Measurements from ENCODE around the gene TSHR. TPM values are rescaled to one million over a fixed set of nuclear protein-coding genes. Genes with fewer than 3 reads are reported as not detected.

TSHR gene
- total RNA-seq, 2 experiments from 2014 or later = 0.82 to 1.0 TPM

DNA sequence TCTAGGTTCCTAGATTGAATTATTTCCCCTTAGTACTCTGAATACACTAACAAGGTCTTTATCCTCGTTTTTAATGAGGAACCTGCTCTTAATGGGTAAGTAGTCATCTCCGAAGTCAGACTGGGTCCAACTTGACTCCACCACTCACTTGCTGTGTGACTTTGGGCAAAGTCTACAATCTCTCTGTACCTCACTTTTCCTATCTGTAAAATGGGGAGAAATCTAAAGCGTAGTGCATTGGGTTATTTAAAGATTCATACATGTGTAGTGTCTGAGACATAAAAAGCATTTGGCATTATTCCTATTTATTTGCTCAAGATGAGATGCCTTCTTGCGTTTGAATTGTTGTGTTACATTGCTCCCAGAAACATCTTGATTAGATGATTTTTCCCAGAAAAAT, 213.8 kb downstream of the TSHR start:
- CTCF ChIA-PET = interaction anchor here (0.9 to 2.6 kb wide), 8 partner anchors 8 to 183 kb away, joined by 3 to 25 read pairs (median 4); no protein-coding TSS in a partner anchor
- POLR2A ChIA-PET = interaction anchor here (0.7 kb wide), 1 partner anchor 19 kb away, joined by 4 read pairs; no protein-coding TSS in a partner anchor
- Mint-ChIP-seq H3K27ac (peak overlapping the region; percentile 94), H3K4me3 (peak overlapping the region; percentile 86), H3K4me1 (peaks cover 45% of the 10 kb centered on the region), H3K36me3 (ENCODE audit: low read depth) (no peaks in the 10 kb centered on the region), H3K27me3 (no peaks in the 10 kb centered on the region), H3K9me3 (no peaks in the 10 kb centered on the region)
- DNase-seq = no peak

DNA sequence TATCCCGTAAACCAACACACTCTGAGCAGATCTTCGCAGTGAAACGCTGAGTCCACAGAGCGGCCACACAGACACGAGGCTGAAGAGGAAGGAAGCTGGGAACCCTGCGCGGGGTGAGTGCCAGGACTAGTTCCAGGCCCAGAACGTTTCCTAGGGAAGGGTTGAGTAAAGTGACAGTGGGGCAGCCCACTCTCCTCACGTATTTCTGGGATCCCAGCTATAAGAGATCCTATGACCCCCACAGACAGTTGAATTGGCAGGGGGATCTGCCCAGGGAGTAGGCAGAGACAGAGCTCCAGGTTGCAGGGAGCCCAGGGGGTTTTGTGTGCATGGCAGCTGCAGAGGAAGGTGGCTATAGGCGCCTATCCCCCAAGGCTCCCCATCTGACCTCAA, 214.3 kb downstream of the TSHR start:
- H3K4me3 Mint-ChIP-seq = peak overlapping the region; percentile 86
- H3K27ac Mint-ChIP-seq = peak overlapping the region; percentile 94
- DNase-seq = no peak
- H3K4me1 Mint-ChIP-seq = peaks cover 43% of the 10 kb centered on the region
- H3K9me3 Mint-ChIP-seq = no peaks in the 10 kb centered on the region
- no peaks in the 10 kb centered on the region for H3K27me3 Mint-ChIP-seq
- CTCF ChIA-PET = interaction anchor here (0.6 to 2.6 kb wide), 18 partner anchors 8 to 246 kb away, joined by 3 to 25 read pairs (median 4); no protein-coding TSS in a partner anchor
- peaks cover 2% of the 10 kb centered on the region for H3K36me3 Mint-ChIP-seq (ENCODE audit: low read depth)
- POLR2A ChIA-PET = interaction anchor here (0.6 to 0.7 kb wide), 2 partner anchors 18 to 185 kb away, joined by 4 read pairs; no protein-coding TSS in a partner anchor

DNA sequence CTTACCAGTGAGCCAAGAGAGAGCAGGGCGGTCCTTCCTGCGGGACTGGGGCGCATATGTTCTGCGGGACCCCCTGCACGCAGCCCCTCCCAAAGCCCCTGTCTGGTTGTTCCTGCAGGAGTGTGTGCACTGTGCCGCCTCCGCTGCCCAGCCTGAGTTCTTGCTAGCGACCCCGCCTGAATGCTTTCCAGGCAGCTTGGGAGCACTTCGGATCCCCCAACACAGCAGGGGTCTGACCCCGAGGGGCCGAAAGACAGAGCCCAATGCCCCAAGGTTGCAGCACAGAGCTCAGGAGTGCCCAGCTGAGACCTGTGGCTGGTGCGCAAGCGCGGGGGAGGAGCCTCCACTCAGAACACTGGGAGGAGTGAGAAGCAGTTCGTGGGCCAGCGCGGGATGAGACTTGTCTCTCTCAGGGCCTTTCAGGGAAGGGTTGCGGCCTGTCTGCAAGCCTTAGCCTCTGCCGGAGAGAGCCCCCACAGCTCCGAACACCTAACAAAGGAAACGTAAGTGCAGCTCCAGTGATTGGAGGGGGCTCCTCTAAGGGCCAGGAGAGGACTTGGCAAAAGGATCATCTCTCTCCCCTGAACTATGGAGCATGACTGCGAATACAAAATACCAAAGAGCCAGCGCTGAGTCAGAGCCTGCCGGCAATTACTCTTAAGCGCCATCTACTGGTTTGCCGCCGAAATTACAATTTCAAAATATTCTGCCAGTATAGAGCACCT, 214.8 kb downstream of the TSHR start:
- DNase-seq = peak; percentile 91
- no peaks in the 10 kb centered on the region for H3K9me3 Mint-ChIP-seq
- H3K27ac Mint-ChIP-seq = peak overlapping the region; percentile 94
- ChIA-PET POLR2A (interaction anchor here (0.6 to 0.9 kb wide), 3 partner anchors 18 to 186 kb away, joined by 3 to 4 read pairs (median 4); no protein-coding TSS in a partner anchor), CTCF (interaction anchor here (0.6 to 2.6 kb wide), 20 partner anchors 9 to 246 kb away, joined by 3 to 25 read pairs (median 3); no protein-coding TSS in a partner anchor)
- peaks cover 40% of the 10 kb centered on the region for H3K4me1 Mint-ChIP-seq
- peak overlapping the region; percentile 86 for H3K4me3 Mint-ChIP-seq
- peaks cover 4% of the 10 kb centered on the region for H3K36me3 Mint-ChIP-seq (ENCODE audit: low read depth)
- no peaks in the 10 kb centered on the region for H3K27me3 Mint-ChIP-seq

DNA sequence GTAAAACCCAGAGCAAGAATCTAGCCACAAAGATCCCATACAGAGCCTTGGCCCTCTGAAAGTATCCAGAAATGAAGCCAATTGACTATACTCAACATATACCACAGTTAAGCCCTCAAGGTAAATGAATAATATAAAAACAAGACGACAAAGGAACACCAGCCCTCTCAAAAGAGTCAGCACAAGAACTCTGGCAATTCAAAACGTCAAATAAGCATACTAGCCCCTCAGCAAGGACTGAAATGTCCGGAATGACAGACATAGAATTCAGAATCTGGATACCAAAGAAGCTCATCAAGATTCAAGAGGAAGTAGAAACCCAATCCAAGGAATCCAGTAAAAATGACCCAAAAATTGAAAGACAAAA, 215.4 kb downstream of the TSHR start:
- Mint-ChIP-seq H3K36me3 (ENCODE audit: low read depth) (peaks cover 4% of the 10 kb centered on the region), H3K4me3 (peak overlapping the region; percentile 86)

DNA sequence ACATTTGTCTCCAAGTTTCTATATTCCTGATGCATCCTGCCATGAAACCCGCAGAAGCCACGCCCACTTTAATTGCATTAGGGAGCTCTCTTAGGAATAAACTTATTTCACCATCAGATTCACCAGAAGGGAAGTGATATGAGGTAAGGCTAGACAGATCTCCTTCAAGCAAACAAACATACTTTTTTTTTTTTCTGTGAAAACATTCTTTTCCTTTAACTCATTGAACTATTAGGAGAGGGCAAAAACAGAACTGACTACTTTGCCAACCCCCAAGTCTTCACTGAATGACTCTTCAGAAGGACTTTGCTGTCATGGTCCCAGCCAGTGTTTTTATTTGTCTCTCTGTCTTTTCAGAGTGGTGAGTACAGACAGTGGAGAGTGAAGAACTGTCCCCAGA, 216.9 kb downstream of the TSHR start:
- Mint-ChIP-seq H3K27ac (no peak overlapping the region), H3K4me1 (peaks cover 48% of the 10 kb centered on the region), H3K27me3 (no peaks in the 10 kb centered on the region), H3K4me3 (no peak overlapping the region), H3K9me3 (no peaks in the 10 kb centered on the region), H3K36me3 (ENCODE audit: low read depth) (peaks cover 7% of the 10 kb centered on the region)
- ChIA-PET CTCF (interaction anchor here (0.6 kb wide), 1 partner anchor 284 kb away, joined by 3 read pairs; no protein-coding TSS in a partner anchor), POLR2A (interaction anchor here (0.7 kb wide), 1 partner anchor 375 kb away, joined by 3 read pairs; no protein-coding TSS in a partner anchor)
- DNase-seq = no peak

More for the DNA sequence above, 215.4 kb downstream of the TSHR start:
- DNase-seq = no peak
- H3K27ac Mint-ChIP-seq = peak overlapping the region; percentile 94
- no peaks in the 10 kb centered on the region for H3K9me3 Mint-ChIP-seq
- ChIA-PET POLR2A (interaction anchor here (0.9 kb wide), 1 partner anchor 48 kb away, joined by 3 read pairs; no protein-coding TSS in a partner anchor), CTCF (interaction anchor here (0.6 to 2.6 kb wide), 12 partner anchors 10 to 466 kb away, joined by 3 to 25 read pairs (median 3); no protein-coding TSS in a partner anchor)
- H3K27me3 Mint-ChIP-seq = no peaks in the 10 kb centered on the region
- peaks cover 39% of the 10 kb centered on the region for H3K4me1 Mint-ChIP-seq

DNA sequence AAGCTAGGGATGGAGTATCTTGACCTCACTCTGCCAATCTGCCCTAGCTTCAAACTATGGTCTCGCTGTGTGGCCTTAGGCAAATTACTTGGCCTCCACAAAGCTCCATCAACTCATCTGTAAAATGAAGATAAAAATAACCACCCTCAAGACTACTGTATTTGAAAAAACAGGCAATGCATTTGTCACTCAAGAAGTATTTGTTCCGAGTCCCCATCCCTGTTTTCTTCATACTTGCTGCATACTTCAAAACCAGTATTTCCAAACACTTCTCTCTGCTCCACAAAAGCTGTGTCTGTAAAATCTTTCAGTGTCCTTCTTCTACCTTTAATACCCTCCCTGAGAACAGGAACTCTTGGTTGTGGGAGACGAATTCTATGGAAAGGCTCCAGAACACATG, 217.5 kb downstream of the TSHR start:
- peaks cover 52% of the 10 kb centered on the region for H3K4me1 Mint-ChIP-seq
- peaks cover 7% of the 10 kb centered on the region for H3K36me3 Mint-ChIP-seq (ENCODE audit: low read depth)
- POLR2A ChIA-PET = interaction anchor here (0.7 kb wide), 1 partner anchor 376 kb away, joined by 3 read pairs; no protein-coding TSS in a partner anchor
- H3K4me3 Mint-ChIP-seq = no peak overlapping the region
- no peak for DNase-seq
- no peak overlapping the region for H3K27ac Mint-ChIP-seq
- H3K9me3 Mint-ChIP-seq = no peaks in the 10 kb centered on the region
- no peaks in the 10 kb centered on the region for H3K27me3 Mint-ChIP-seq
- CTCF ChIA-PET = interaction anchor here (0.6 kb wide), 1 partner anchor 284 kb away, joined by 3 read pairs; no protein-coding TSS in a partner anchor

DNA sequence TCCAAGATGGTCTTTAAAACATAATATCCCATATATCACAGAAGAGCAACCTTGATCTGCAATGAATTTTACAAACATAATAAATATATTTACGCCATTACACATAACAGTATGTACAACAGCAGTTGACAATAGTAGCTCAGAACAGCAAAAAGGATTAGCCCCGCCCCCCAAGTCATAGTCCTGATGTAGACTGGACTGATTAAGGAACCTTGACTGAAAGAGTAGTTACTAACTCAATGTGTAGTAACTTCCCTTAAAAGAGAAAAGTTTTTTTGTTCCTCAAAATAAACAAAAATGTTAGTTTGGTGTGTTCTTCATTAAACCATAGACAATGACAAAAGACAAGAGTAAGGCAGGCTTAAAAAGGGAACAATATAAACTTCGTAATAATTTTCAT, 220.8 kb downstream of the TSHR start:
- Mint-ChIP-seq H3K36me3 (ENCODE audit: low read depth) (peaks cover 22% of the 10 kb centered on the region), H3K27ac (no peak overlapping the region)
- POLR2A ChIA-PET = no interaction called here

DNA sequence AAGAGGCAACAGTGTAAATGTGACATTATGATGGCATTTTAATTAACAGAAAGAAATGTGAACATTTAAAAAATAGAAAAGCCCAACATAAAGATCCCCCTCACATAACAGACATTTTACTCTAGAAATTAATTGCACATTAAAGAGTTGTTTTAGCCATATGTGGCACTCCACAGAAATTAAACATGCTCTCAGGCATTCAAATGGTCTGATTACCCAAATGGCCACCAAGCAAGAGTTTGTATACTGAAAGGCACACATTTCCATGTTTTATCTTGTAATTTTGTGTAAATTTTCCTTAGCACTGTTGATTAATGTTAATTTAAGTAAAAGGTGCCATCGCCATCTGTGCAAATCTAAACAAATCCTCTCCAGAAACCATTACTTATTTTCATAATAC, 221.8 kb downstream of the TSHR start:
- Mint-ChIP-seq H3K4me1 (peaks cover 34% of the 10 kb centered on the region), H3K4me3 (no peak overlapping the region), H3K36me3 (ENCODE audit: low read depth) (peaks cover 29% of the 10 kb centered on the region), H3K27me3 (no peaks in the 10 kb centered on the region), H3K27ac (no peak overlapping the region), H3K9me3 (no peaks in the 10 kb centered on the region)
- no peak for DNase-seq
- ChIA-PET POLR2A (no interaction called here), CTCF (interaction anchor here (0.7 kb wide), 1 partner anchor 8 kb away, joined by 3 read pairs; no protein-coding TSS in a partner anchor)

More for the DNA sequence above, 220.8 kb downstream of the TSHR start:
- H3K9me3 Mint-ChIP-seq = no peaks in the 10 kb centered on the region
- no peak for DNase-seq
- H3K4me3 Mint-ChIP-seq = no peak overlapping the region
- peaks cover 39% of the 10 kb centered on the region for H3K4me1 Mint-ChIP-seq
- CTCF ChIA-PET = interaction anchor here (0.7 to 1.3 kb wide), 4 partner anchors 9 to 43 kb away, joined by 3 to 4 read pairs (median 3); no protein-coding TSS in a partner anchor
- H3K27me3 Mint-ChIP-seq = no peaks in the 10 kb centered on the region

DNA sequence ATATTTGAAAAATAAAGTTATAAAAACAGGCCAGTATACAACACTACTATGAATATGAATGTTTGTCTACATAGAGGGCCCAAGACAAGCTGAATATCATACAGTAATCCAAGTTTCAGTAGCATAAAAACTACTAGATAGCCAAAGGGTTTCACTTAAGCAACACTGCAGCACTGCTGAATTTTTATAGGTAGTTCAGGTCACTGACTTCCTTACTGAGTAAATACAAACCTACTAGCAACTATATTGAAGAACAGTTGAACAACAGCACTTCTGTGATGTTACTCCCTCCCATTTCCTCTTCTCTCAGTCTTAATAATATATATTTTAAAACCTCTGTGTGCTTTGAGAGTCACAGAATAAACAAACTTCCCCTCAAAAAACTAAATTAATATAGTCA, 222.6 kb downstream of the TSHR start:
- Mint-ChIP-seq H3K27me3 (no peaks in the 10 kb centered on the region), H3K9me3 (no peaks in the 10 kb centered on the region), H3K4me1 (peaks cover 35% of the 10 kb centered on the region), H3K36me3 (ENCODE audit: low read depth) (peaks cover 35% of the 10 kb centered on the region), H3K4me3 (no peak overlapping the region), H3K27ac (no peak overlapping the region)
- DNase-seq = no peak
- POLR2A ChIA-PET = no interaction called here
- CTCF ChIA-PET = interaction anchor here (0.8 to 5.1 kb wide), 2 partner anchors 8 to 15 kb away, joined by 3 to 25 read pairs; no protein-coding TSS in a partner anchor

DNA sequence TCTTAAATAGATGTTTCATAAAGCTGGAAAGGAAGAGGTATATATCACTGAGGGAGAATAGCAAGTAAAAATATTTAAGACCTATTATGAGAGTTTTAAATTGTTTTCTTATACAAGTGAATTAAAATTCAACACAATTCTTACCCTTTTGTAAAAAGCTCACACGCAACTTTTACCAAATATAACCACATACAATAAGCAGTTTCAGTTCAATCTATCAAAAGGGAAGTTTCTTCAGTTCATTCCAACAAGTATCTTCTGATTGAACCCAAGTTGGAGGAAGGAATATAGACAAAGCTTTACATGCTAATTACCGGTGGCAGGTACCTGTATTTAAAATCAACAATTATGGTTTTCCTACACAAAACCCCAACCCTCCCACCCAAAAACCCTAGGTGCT, 224.2 kb downstream of the TSHR start:
- POLR2A ChIA-PET = no interaction called here
- no peak for DNase-seq
- Mint-ChIP-seq H3K36me3 (ENCODE audit: low read depth) (peaks cover 47% of the 10 kb centered on the region), H3K4me3 (no peak overlapping the region), H3K4me1 (peaks cover 42% of the 10 kb centered on the region), H3K27ac (no peak overlapping the region), H3K27me3 (no peaks in the 10 kb centered on the region), H3K9me3 (no peaks in the 10 kb centered on the region)
- CTCF ChIA-PET = interaction anchor here (5.1 kb wide), 1 partner anchor 9 kb away, joined by 25 read pairs; no protein-coding TSS in a partner anchor

DNA sequence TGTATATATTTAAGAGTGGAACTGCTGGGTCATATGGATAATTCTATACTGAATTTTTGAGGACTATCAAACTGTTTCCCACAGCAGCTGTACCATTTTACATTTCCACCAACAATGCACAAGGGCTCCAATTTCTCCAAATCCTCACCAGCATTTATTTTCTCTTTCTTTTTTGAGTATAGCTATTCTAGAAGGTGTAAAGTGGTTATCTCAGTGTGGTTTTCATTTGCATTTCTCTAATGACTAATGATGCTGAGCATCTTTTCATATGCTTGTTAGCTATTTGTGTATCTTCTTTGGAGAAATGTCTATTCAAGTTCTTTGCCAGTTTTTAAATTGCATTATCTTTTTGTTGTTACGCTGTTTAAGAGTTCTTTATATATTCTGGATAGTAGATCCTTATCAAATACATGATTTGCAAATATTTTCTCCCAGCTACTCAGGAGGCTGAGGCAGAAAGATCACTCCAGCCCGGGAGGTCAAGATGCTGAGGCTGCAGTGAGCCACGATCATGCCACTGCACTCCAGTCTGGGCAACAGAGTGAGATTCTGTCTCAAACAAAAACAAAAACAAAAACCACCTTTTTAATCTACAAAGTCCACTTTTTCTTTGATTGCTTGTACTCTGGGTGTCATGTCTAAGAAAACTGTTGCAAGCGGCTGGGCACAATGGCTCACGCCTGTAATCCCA, 232.6 kb downstream of the TSHR start:
- Mint-ChIP-seq H3K36me3 (ENCODE audit: low read depth) (peaks cover 63% of the 10 kb centered on the region), H3K4me3 (no peak overlapping the region)

DNA sequence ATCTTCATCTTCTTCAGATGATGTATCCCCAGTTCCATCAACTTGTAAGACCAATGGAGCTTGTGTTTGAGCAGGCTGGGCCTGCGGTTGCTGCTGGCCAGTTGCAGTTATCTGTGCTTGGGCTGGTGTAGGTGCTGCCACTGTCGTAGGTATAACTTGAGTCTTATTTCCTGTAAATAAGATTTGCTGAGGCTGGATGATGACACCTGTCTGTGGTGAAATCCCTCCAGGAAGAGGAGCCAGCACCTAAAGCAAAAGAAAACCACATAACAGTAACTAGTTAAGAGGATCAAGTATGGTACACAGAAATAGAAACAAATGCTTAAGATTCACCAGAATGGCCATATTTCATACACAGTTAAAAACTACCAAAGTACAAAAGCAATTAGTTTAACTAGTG, 237.2 kb downstream of the TSHR start:
- POLR2A ChIA-PET = no interaction called here
- peak; percentile 33 for DNase-seq
- H3K4me1 Mint-ChIP-seq = peaks cover 59% of the 10 kb centered on the region

More for the DNA sequence above, 232.6 kb downstream of the TSHR start:
- peaks cover 56% of the 10 kb centered on the region for H3K4me1 Mint-ChIP-seq
- ChIA-PET POLR2A (interaction anchor here (0.6 to 1.7 kb wide), 2 partner anchors 18 to 31 kb away, joined by 4 to 8 read pairs; no protein-coding TSS in a partner anchor), CTCF (interaction anchor here (1.1 to 1.5 kb wide), 4 partner anchors 9 to 18 kb away, joined by 3 read pairs; no protein-coding TSS in a partner anchor)
- H3K27ac Mint-ChIP-seq = peak overlapping the region; percentile 58
- no peak for DNase-seq
- H3K27me3 Mint-ChIP-seq = no peaks in the 10 kb centered on the region
- H3K9me3 Mint-ChIP-seq = no peaks in the 10 kb centered on the region

More for the DNA sequence above, 237.2 kb downstream of the TSHR start:
- Mint-ChIP-seq H3K27me3 (no peaks in the 10 kb centered on the region), H3K27ac (peak overlapping the region; percentile 90), H3K4me3 (peak overlapping the region; percentile 72), H3K36me3 (ENCODE audit: low read depth) (peaks cover 67% of the 10 kb centered on the region), H3K9me3 (no peaks in the 10 kb centered on the region)
- CTCF ChIA-PET = interaction anchor here (0.6 to 1.3 kb wide), 3 partner anchors 23 to 253 kb away, joined by 3 read pairs; no protein-coding TSS in a partner anchor

Data from activated CD4-positive, alpha-beta T cell treated with anti-CD3 and anti-CD28 coated beads, Interleukin-2, amount 10 ng/mL, durations not matched to agents 7 days and 5 days (primary cell).